Sigmoid colon (tissue), 7 donors: ENCODE results near the gene RRAGA. TPM values are rescaled to one million over a fixed set of nuclear protein-coding genes. Genes with fewer than 3 reads are reported as not detected.

Source experiments
- DNase-seq: peaks from one replicate; pipeline ENCODE4 v3.0.0-alpha.2; 2019
- H3K27ac ChIP-seq, 4 donors: fragments of 200-600 bp; sonication (generic); one replicate each; pipeline ENCODE4 v1.5.1; 2016 to 2019; ENCODE audit warnings: mild to moderate bottlenecking in 1 of 4
- H3K27me3 ChIP-seq, 3 donors: fragments of 200-600 bp; sonication (generic); one replicate each; pipeline ENCODE4 v1.5.1; 2019; ENCODE audit warnings: mild to moderate bottlenecking in 1 of 3
- H3K36me3 ChIP-seq, 4 donors: fragments of 200-600 bp; sonication (generic); one replicate each; pipeline ENCODE4 v1.5.1; 2016 to 2019
- H3K4me1 ChIP-seq, 4 donors: fragments of 200-600 bp; sonication (generic); one replicate each; pipeline ENCODE4 v1.5.1; 2017 to 2019
- H3K4me3 ChIP-seq, 4 donors: fragments of 200-600 bp; sonication (generic); one replicate each; pipeline ENCODE4 v1.5.1; 2017 to 2019; ENCODE audit warnings: mild to moderate bottlenecking in 2 of 4, moderate library complexity in 1 of 4
- H3K9me3 ChIP-seq, 4 donors: fragments of 200-600 bp in 3 of 4; sonication (generic) in 3 of 4; one replicate each; pipeline versions ENCODE4 v1.5.1 to v1.6.1; 2013 to 2019
- CTCF ChIP-seq, 4 experiments: fragments of 450-650 bp in 3 of 4; fragments of 200-600 bp in 1 of 4; IDR thresholded peaks; one replicate each; pipeline ENCODE4 v1.5.1; 2016 to 2019; ENCODE audit warnings: antibody characterized with exemption in 4 of 4, mild to moderate bottlenecking in 3 of 4, moderate library complexity in 2 of 4
- EP300 ChIP-seq, 4 donors: sonication (generic); formaldehyde crosslinking; IDR thresholded peaks; one replicate each; pipeline ENCODE4 v1.6.1; 2017; ENCODE audit warnings: antibody characterized with exemption in 4 of 4
- POLR2A ChIP-seq, 2 donors: fragments of 450-650 bp; IDR thresholded peaks; one replicate each; pipeline ENCODE4 v1.6.1; 2016; ENCODE audit warnings: antibody characterized with exemption in 2 of 2, mild to moderate bottlenecking in 2 of 2, moderate library complexity in 2 of 2
- POLR2AphosphoS5 ChIP-seq, 4 donors: sonication (generic); formaldehyde crosslinking; IDR thresholded peaks; one replicate each; pipeline ENCODE4 v1.6.1; 2017; ENCODE audit warnings: antibody characterized with exemption in 4 of 4
- WGBS, 2 donors: extraction: QIAGEN DNeasy Blood & Tissue Kit; methylation state at CpG; one replicate each; pipeline ENCODE4 v1.1.7; 2013; 5-methylcytosine and 5-hydroxymethylcytosine counted together
- intact Hi-C: fragments of 100-400 bp; cut with DNase I; formaldehyde crosslinking; loops from one replicate; pipeline ENCODE4 v1.15.1; 2023
- polyA plus RNA-seq, 3 donors: library from polyadenylated mRNA; stranded (reverse); fragments of 200-250 nt; gene quantifications; one replicate each; pipeline ENCODE4 v1.2.3, GENCODE V29; 2013
- total RNA-seq, 4 donors: library from RNA; depleted of rRNA; stranded (reverse); fragments of >200 nt; gene quantifications; one replicate each; pipeline ENCODE4 v1.1.0, GENCODE V29; 2016
- donor health status: healthy with polysubstance abuse.
- donor health status: Bipolar disorder and iron deficiency.
- donor health status: healthy.

Gene RRAGA, protein sequence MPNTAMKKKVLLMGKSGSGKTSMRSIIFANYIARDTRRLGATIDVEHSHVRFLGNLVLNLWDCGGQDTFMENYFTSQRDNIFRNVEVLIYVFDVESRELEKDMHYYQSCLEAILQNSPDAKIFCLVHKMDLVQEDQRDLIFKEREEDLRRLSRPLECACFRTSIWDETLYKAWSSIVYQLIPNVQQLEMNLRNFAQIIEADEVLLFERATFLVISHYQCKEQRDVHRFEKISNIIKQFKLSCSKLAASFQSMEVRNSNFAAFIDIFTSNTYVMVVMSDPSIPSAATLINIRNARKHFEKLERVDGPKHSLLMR
- total RNA-seq (10 to 100 TPM; 53.4 to 65.2 (median 59.9) TPM), polyA plus RNA-seq (10 to 100 TPM; 55.9 to 79.8 (median 66.0) TPM)

DNA sequence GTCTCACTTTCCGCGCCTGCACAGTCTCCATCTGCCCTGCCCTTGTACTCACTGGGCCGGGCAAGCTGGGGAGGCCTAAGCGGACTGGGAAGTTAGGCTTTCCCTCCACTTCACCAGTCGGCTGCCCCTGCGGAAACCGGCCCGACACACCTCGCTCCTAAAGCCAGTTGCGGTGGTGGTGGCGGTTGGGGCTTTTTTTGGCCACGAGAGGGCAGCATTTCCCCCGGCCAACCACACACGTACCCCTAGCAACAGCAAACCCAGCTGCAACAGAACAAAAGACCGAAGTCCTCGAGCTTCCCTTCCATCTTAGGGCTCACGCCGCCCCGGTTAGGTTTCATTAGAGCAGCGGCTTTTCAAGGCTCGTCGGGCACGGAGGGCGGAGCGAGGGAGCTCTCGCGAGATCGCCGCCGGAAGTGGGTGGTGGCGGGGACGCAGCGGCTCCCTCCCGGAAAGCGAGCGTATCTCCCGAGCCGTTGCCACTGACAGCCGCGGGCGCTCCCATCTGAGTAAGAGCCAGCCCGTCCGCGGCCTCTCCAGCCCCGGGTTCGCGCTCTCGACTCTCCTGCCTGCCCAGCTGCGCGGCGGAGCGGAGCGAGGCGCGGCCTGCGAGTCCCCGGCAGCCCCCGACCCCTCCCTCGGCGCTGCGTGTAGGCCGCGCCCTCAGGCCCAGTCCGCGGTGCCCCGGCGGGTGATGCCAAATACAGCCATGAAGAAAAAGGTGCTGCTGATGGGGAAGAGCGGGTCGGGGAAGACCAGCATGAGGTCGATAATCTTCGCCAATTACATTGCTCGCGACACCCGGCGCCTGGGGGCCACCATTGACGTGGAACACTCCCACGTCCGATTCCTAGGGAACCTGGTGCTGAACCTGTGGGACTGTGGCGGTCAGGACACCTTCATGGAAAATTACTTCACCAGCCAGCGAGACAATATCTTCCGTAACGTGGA is at the start of gene RRAGA:
TSS of gene RRAGA (plus strand) at position 462 of the 951 bp plus-strand sequence. CDS start at position 695, 233 bp downstream.
- Histone ChIP-seq H3K4me3 (peak within 1 kb of the TSS; percentile 76 to 89 (median 82)), H3K4me1 (peaks cover 0 to 41% (median 37%) of the 10 kb centered on the region in 4 donors), H3K27ac (peak within 1 kb of the TSS; percentile 96 to 98 (median 96)), H3K27me3 (no peaks in the 10 kb centered on the region), H3K9me3 (no peaks in the 10 kb centered on the region), H3K36me3 (no peaks in the 10 kb centered on the region)
- DNase-seq, result peak; percentile 97
- intact Hi-C loops, result loop anchor here (2.0 to 5.0 kb wide), 4 partner anchors 80 to 408 kb away; partner anchors contain the start of gene RPS6
- peak; percentile 62 to 84 (median 84) for TF ChIP-seq CTCF (IDR thresholded peaks at IDR 0.05)
- TF ChIP-seq POLR2AphosphoS5 (IDR thresholded peaks at IDR 0.05), result peak; percentile 85 to 93 (median 90)
- peak in 1 of 4 donors; percentile 17 for TF ChIP-seq EP300 (IDR thresholded peaks at IDR 0.05)
- peak; percentile 74 to 76 for TF ChIP-seq POLR2A (IDR thresholded peaks at IDR 0.05)
- 1% methylated on average over 82 of the region's 82 CpGs for WGBS, 2 donors

DNA sequence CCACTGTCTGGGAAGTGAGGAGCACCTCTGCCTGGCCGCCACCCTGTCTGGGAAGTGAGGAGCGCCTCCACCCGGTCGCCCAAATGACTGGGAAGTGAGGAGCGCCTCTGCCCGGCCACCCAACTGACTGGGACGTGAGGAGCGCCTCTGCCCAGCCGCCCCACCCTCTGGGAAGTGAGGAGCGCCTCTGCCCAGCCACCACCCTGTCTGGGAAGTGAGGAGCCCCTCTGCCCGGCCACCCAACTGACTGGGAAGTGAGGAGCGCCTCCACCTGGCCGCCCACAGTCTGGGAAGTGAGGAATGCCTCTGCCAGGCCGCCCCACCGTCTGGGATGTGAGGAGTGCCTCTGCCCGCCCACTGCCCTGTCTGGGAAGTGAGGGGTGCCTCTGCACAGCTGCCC is 49.1 kb upstream of the RRAGA start:
- Histone ChIP-seq H3K36me3 (no peaks in the 10 kb centered on the region), H3K4me3 (no peak overlapping the region), H3K27me3 (peaks cover 0 to 2% (median 0%) of the 10 kb centered on the region in 3 donors), H3K4me1 (no peaks in the 10 kb centered on the region), H3K27ac (no peak overlapping the region), H3K9me3 (peaks cover 0 to 5% (median 0%) of the 10 kb centered on the region in 4 donors)
- intact Hi-C loops, result no loop called here
- TF ChIP-seq POLR2AphosphoS5 (IDR thresholded peaks at IDR 0.05) (no peak), POLR2A (IDR thresholded peaks at IDR 0.05) (no peak), CTCF (IDR thresholded peaks at IDR 0.05) (no peak), EP300 (IDR thresholded peaks at IDR 0.05) (no peak)
- DNase-seq, result no peak
- WGBS, 2 donors, result 86 to 92% methylated on average over 16 of the region's 16 CpGs

DNA sequence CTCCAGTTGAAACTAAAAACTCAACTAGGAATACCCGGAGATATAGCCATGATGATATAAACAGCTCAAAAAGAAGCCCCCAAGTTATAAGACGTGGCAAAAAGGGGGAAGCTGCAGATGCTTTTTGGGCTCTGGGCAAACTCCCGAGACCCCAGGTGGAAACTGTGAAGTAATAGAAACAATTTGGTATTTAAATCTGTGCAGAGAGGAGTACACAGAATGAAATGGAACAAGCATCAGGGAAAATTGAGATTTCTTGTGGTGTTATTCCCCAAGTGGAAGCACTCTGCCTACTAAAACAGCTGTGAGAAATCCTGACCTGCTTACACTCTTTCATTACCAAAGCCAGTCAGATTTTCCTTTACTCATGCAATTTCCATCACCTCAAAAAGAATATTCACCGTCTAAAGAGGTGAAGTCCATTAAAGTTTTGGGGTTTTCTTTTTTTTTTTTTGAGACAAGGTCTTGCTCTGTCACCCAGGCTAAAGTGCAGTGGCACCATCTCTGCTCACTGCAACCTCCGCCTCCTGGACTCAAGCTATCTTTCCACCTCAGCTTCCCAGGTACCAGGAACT is 39.7 kb upstream of the RRAGA start:
- no peaks in the 10 kb centered on the region for H3K9me3 ChIP-seq
- intact Hi-C loops, result no loop called here
- no peak overlapping the region for H3K4me3 ChIP-seq
- no peaks in the 10 kb centered on the region for H3K36me3 ChIP-seq
- DNase-seq, result no peak
- no peak for TF ChIP-seq POLR2A (IDR thresholded peaks at IDR 0.05)
- no peak for TF ChIP-seq EP300 (IDR thresholded peaks at IDR 0.05)
- no peak overlapping the region for H3K27ac ChIP-seq
- no peaks in the 10 kb centered on the region for H3K4me1 ChIP-seq
- no peaks in the 10 kb centered on the region for H3K27me3 ChIP-seq
- WGBS, 2 donors, result 79 to 81% methylated on average over 5 of the region's 5 CpGs

DNA sequence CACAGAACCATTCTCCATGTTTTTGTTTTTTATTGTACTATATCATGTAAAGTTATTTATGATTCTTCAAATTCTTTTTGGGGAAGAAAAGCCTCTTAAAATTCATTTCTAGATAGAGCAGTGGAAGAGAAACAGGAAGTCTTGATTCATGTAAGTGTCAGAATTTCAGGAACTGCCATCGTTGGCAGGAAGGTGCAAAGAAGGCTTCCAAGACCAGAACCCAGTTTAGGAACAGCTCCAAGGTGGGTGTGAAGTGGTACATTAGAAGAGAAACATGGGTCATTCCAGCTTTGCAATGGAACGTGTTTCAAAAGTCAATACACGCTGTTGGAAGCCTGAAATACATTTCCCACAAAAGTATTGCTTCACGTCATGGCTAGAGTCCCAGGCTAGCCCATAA is 31.0 kb upstream of the RRAGA start:
- intact Hi-C loops, result loop anchor here (10.0 kb wide), 1 partner anchor 153 kb away; no protein-coding TSS in a partner anchor
- no peak for DNase-seq

More for the DNA sequence above, 31.0 kb upstream of the RRAGA start:
- Histone ChIP-seq H3K27ac (no peak overlapping the region), H3K9me3 (no peaks in the 10 kb centered on the region), H3K4me1 (no peaks in the 10 kb centered on the region), H3K27me3 (no peaks in the 10 kb centered on the region), H3K36me3 (no peaks in the 10 kb centered on the region), H3K4me3 (no peak overlapping the region)
- WGBS, 2 donors, result 59 to 73% methylated on average over 4 of the region's 4 CpGs
- TF ChIP-seq POLR2AphosphoS5 (IDR thresholded peaks at IDR 0.05), result no peak
- TF ChIP-seq POLR2A (IDR thresholded peaks at IDR 0.05), result no peak
- no peak for TF ChIP-seq CTCF (IDR thresholded peaks at IDR 0.05)
- TF ChIP-seq EP300 (IDR thresholded peaks at IDR 0.05), result no peak
